ENCODE measurements around the gene GALNT10. TPM values are rescaled to one million over a fixed set of nuclear protein-coding genes. Genes with fewer than 3 reads are reported as not detected.

GALNT10 gene
- total RNA-seq, 1 experiment from 2014 or later = 27.8 TPM

- TF ChIP-seq POLR2A (IDR thresholded peaks at IDR 0.05; ENCODE audit: borderline replicate concordance, extremely low read depth, insufficient read depth, insufficient read length) = no peak
- no peak for TF ChIP-seq CBX3 (IDR thresholded peaks at IDR 0.05; ENCODE audit: low read depth)
- no peak for TF ChIP-seq SP1 (IDR thresholded peaks at IDR 0.05; ENCODE audit: low read depth)
- TF ChIP-seq EZH2phosphoT487 (IDR thresholded peaks at IDR 0.05; ENCODE audit: borderline replicate concordance) = no peak
- no peak for TF ChIP-seq ZNF274 (IDR thresholded peaks at IDR 0.05; ENCODE audit: low read depth, low read length)
- TF ChIP-seq SRF (IDR thresholded peaks at IDR 0.05; ENCODE audit: low read depth) = no peak
- no peak for TF ChIP-seq ELF1 (IDR thresholded peaks at IDR 0.05; ENCODE audit: borderline replicate concordance, low read depth)
- no peak for TF ChIP-seq POLR2AphosphoS5 (IDR thresholded peaks at IDR 0.05; ENCODE audit: low read depth, low read length)
- no peak for TF ChIP-seq JUND (IDR thresholded peaks at IDR 0.05)
- no peak for TF ChIP-seq ZFX (IDR thresholded peaks at IDR 0.05)
- TF ChIP-seq EZH2 (IDR thresholded peaks at IDR 0.05) = no peak
- TF ChIP-seq SIN3A (IDR thresholded peaks at IDR 0.05; ENCODE audit: low read depth) = no peak
- TF ChIP-seq, protein P1, sequence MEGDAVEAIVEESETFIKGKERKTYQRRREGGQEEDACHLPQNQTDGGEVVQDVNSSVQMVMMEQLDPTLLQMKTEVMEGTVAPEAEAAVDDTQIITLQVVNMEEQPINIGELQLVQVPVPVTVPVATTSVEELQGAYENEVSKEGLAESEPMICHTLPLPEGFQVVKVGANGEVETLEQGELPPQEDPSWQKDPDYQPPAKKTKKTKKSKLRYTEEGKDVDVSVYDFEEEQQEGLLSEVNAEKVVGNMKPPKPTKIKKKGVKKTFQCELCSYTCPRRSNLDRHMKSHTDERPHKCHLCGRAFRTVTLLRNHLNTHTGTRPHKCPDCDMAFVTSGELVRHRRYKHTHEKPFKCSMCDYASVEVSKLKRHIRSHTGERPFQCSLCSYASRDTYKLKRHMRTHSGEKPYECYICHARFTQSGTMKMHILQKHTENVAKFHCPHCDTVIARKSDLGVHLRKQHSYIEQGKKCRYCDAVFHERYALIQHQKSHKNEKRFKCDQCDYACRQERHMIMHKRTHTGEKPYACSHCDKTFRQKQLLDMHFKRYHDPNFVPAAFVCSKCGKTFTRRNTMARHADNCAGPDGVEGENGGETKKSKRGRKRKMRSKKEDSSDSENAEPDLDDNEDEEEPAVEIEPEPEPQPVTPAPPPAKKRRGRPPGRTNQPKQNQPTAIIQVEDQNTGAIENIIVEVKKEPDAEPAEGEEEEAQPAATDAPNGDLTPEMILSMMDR (IDR thresholded peaks at IDR 0.05 in 2 of 3, conservative IDR thresholded peaks at IDR 0.05 in 1 of 3; ENCODE audit: borderline replicate concordance in 1 of 3, insufficient read depth in 1 of 3, low read depth in 2 of 3, low read length in 2 of 3) = no peak
- Histone ChIP-seq H3K36me3 (ENCODE audit: control insufficient read depth in 1 of 2, insufficient read depth in 2 of 2, low read length in 2 of 2) (peaks cover 3 to 8% of the 10 kb centered on the region in 2 experiments; a peak in 2 of 4 replicates), H3K79me2 (ENCODE audit: insufficient read depth, low read length) (peaks cover 13% of the 10 kb centered on the region), H3K9ac (ENCODE audit: low read length) (no peak overlapping the region), H3K9me3 (ENCODE audit: control insufficient read depth in 1 of 2, insufficient read depth in 1 of 2, low read depth in 1 of 2, low read length in 2 of 2) (no peaks in the 10 kb centered on the region), H3K27ac (ENCODE audit: low read depth, low read length) (no peak overlapping the region), H3K27me3 (ENCODE audit: insufficient read depth, low read length) (no peaks in the 10 kb centered on the region), H3K9me2 (ENCODE audit: insufficient read depth) (no peaks in the 10 kb centered on the region), H3K4me1 (ENCODE audit: control insufficient read depth in 1 of 2, insufficient read depth in 2 of 2, low read length in 2 of 2) (peaks cover 2 to 7% of the 10 kb centered on the region in 2 experiments; a peak in 3 of 4 replicates), H4K20me1 (ENCODE audit: insufficient read depth) (no peaks in the 10 kb centered on the region), H3K4me3 (replicated peaks in 1 of 2; ENCODE audit: low read depth in 1 of 2, low read length in 2 of 2) (no peak overlapping the region), H2AFZ (ENCODE audit: low read depth, low read length, poor library complexity, severe bottlenecking) (no peak overlapping the region), H3K4me2 (ENCODE audit: low read length) (no peak overlapping the region)
- intact Hi-C loops (cut with micrococcal nuclease) = no loop called here
- ATAC-seq (no peak), DNase-seq (ENCODE audit: low read depth, low spot score) (no peak)
- ChIA-PET CTCF (no interaction called here), POLR2A (no interaction called here), RAD21 (ENCODE audit: low non-redundant PET in 1 of 2, low total read pairs in 2 of 2, uncharacterized antibody in 2 of 2, unreplicated experiment in 2 of 2) (no interaction called here)
- no TSS peak for BruUV-seq (replicated peaks)
These were observed 261.4 kb downstream of the GALNT10 start for GRCh38 chr5:154451957-154452356.

All from HCT116 (cell line).